ENCODE data around the gene GLT1D1. TPM values are rescaled to one million over a fixed set of nuclear protein-coding genes. Genes with fewer than 3 reads are reported as not detected.

Gene GLT1D1
- total and polyA plus RNA-seq, 2 donors (not counting 3 experiments of a cell fraction or from before 2014, with no cell fraction given), result not detected

- dilution Hi-C loops (cut with MboI; ENCODE audit: extremely low pct_ligation_motif_present, low sequenced_read_pairs), result no loop called here
- CTCF ChIA-PET, result no interaction called here
- BruUV-seq (replicated peaks), result no TSS peak
Observed at GRCh38 chr12:128983371-128983770, 130.1 kb downstream of the GLT1D1 start.

GRCh38 chr12:128986957-128987356 lies 133.7 kb downstream of the GLT1D1 start:
- Histone ChIP-seq H3K27ac (ENCODE audit: insufficient read depth, low read depth, low read length) (no peak overlapping the region), H3K27me3 (ENCODE audit: control insufficient read depth in 2 of 2, insufficient read depth in 2 of 2, low read length in 2 of 2) (no peaks in the 10 kb centered on the region), H3K9ac (replicated peaks; ENCODE audit: extremely low read depth, insufficient read depth, low read length) (no peak overlapping the region), H3K9me1 (replicated peaks; ENCODE audit: control insufficient read depth, extremely low read depth, insufficient read depth, low read length) (no peaks in the 10 kb centered on the region), H2AFZ (ENCODE audit: low read depth, low read length) (no peak overlapping the region), H4K20me1 (replicated peaks; ENCODE audit: control insufficient read depth, extremely low read depth, insufficient read depth, low read length) (no peaks in the 10 kb centered on the region), H3K4me3 (replicated peaks in 1 of 3; ENCODE audit: insufficient read depth in 1 of 3, low read depth in 1 of 3, low read length in 3 of 3) (no peak overlapping the region), H3K36me3 (ENCODE audit: control insufficient read depth in 2 of 2, extremely low read depth in 1 of 2, insufficient read depth in 2 of 2, low read length in 2 of 2) (no peaks in the 10 kb centered on the region), H3K4me2 (ENCODE audit: insufficient read depth, low read length) (no peak overlapping the region), H3K79me2 (ENCODE audit: control insufficient read depth, insufficient read depth, low read length) (no peaks in the 10 kb centered on the region), H3K4me1 (ENCODE audit: control insufficient read depth, extremely low read depth, insufficient read depth, low read length) (no peaks in the 10 kb centered on the region), H3K9me3 (replicated peaks; ENCODE audit: control insufficient read depth, insufficient read depth, low read length) (peaks cover 2% of the 10 kb centered on the region)
- CTCF ChIA-PET, result no interaction called here
- BruUV-seq (replicated peaks), result no TSS peak
- FAIRE-seq, result no peak
- POLR2A ChIA-PET, result no interaction called here
- dilution Hi-C loops (cut with MboI; ENCODE audit: extremely low pct_ligation_motif_present, low sequenced_read_pairs), result no loop called here
- intact Hi-C loops (cut with micrococcal nuclease), result no loop called here
- TF ChIP-seq POLR2A (IDR thresholded peaks at IDR 0.05; ENCODE audit: low read depth, low read length) (no peak), JUN (IDR thresholded peaks at IDR 0.05; ENCODE audit: borderline replicate concordance, insufficient read depth, insufficient read length, low read depth) (no peak), MYC (IDR thresholded peaks at IDR 0.05; ENCODE audit: low read depth, low read length) (no peak), GATA2 (IDR thresholded peaks at IDR 0.05; ENCODE audit: insufficient read depth, insufficient read length, low read depth, low read length) (no peak), CTCF (IDR thresholded peaks at IDR 0.05; ENCODE audit: extremely low read depth in 1 of 2, insufficient read depth in 1 of 2, low read depth in 1 of 2, low read length in 2 of 2) (no peak), EZH2 (IDR thresholded peaks at IDR 0.05; ENCODE audit: borderline replicate concordance, low read depth, low read length, severe bottlenecking) (no peak), POLR2AphosphoS5 (IDR thresholded peaks at IDR 0.05; ENCODE audit: insufficient read depth, low read depth, low read length) (no peak), FOS (IDR thresholded peaks at IDR 0.05; ENCODE audit: borderline replicate concordance, insufficient read depth, low read length) (no peak), MAX (IDR thresholded peaks at IDR 0.05; ENCODE audit: insufficient read depth, insufficient read length) (no peak)
- no peak for DNase-seq (ENCODE audit: low read depth, low spot score)

More at GRCh38 chr12:128983371-128983770, 130.1 kb downstream of the GLT1D1 start:
- H3K79me2 ChIP-seq (ENCODE audit: control insufficient read depth, insufficient read depth, low read length), result no peaks in the 10 kb centered on the region
- no peaks in the 10 kb centered on the region for H3K9me1 ChIP-seq (replicated peaks; ENCODE audit: control insufficient read depth, extremely low read depth, insufficient read depth, low read length)
- TF ChIP-seq POLR2AphosphoS5 (IDR thresholded peaks at IDR 0.05; ENCODE audit: insufficient read depth, low read depth, low read length), result no peak
- no peak for TF ChIP-seq MAX (IDR thresholded peaks at IDR 0.05; ENCODE audit: insufficient read depth, insufficient read length)
- H2AFZ ChIP-seq (ENCODE audit: low read depth, low read length), result no peak overlapping the region
- H3K9ac ChIP-seq (replicated peaks; ENCODE audit: extremely low read depth, insufficient read depth, low read length), result no peak overlapping the region
- H3K27ac ChIP-seq (ENCODE audit: insufficient read depth, low read depth, low read length), result no peak overlapping the region
- no peaks in the 10 kb centered on the region for H4K20me1 ChIP-seq (replicated peaks; ENCODE audit: control insufficient read depth, extremely low read depth, insufficient read depth, low read length)
- H3K27me3 ChIP-seq (ENCODE audit: control insufficient read depth in 2 of 2, insufficient read depth in 2 of 2, low read length in 2 of 2), result no peaks in the 10 kb centered on the region
- no peak for DNase-seq (ENCODE audit: low read depth, low spot score)
- H3K36me3 ChIP-seq (ENCODE audit: control insufficient read depth in 2 of 2, extremely low read depth in 1 of 2, insufficient read depth in 2 of 2, low read length in 2 of 2), result no peaks in the 10 kb centered on the region
- no peaks in the 10 kb centered on the region for H3K4me1 ChIP-seq (ENCODE audit: control insufficient read depth, extremely low read depth, insufficient read depth, low read length)
- POLR2A ChIA-PET, result no interaction called here
- FAIRE-seq, result no peak
- intact Hi-C loops (cut with micrococcal nuclease), result no loop called here
- peaks cover 8% of the 10 kb centered on the region for H3K9me3 ChIP-seq (replicated peaks; ENCODE audit: control insufficient read depth, insufficient read depth, low read length)
- H3K4me2 ChIP-seq (ENCODE audit: insufficient read depth, low read length), result no peak overlapping the region
- H3K4me3 ChIP-seq (replicated peaks in 1 of 3; ENCODE audit: insufficient read depth in 1 of 3, low read depth in 1 of 3, low read length in 3 of 3), result no peak overlapping the region

All from endothelial cell of umbilical vein (primary cell).